Kidney glomerular epithelial cell (primary cell): ENCODE results near the gene ITGA11.

Experiments
- DNase-seq: peaks from one replicate; lab custom pipeline; 2025; lab: John Stamatoyannopoulos, UW

The ITGA11 gene

DNA sequence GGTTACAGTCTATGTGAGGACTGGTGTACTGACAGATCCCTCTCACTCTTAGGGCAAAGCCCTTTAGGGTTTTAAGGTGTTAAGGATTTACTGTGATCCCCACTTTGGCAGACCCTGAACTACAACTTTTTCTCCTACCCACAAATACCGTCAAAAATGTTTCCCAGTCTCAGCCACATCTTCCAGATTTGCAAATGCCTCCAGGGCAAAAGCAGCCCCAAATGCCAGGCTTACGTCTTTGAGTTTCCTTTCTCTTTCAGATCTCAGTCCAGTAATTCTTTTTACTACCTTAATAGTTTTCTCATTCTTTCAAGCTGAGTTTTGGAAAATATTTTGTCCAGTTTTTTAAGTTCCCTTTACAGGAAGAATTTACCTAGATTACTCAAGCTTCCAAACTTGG lies 13.4 kb upstream of the ITGA11 start:
- DNase-seq, result no peak

- no peak for DNase-seq
Observed at GRCh38 chr15:68444336-68444735, 12.4 kb upstream of the ITGA11 start.

DNA sequence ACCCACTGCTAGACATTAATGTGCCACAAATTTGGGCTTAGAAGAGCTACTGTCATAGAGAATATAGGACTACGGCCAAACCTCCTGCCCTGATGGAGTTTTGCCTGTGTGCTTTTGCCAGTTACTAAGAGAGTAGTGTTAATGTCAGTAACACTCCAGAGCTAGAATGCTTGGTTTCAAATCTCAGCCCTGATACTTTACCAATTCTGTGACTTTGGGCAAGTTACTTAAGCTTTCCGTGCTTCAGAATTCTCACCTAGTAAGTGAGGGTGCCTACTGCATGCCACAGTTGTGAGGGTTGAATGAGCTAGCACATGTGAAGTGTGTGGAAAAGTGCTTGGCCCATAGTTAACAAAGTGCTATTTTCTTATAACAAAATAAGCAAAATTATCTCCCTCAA lies 10.9 kb upstream of the ITGA11 start:
- DNase-seq, result no peak

GRCh38 chr15:68442041-68442440 lies 10.1 kb upstream of the ITGA11 start:
- DNase-seq, result no peak

GRCh38 chr15:68441045-68441743 lies 9.2 kb upstream of the ITGA11 start:
- no peak for DNase-seq

- DNase-seq, result no peak
Observed at GRCh38 chr15:68440136-68440535, 8.2 kb upstream of the ITGA11 start.

DNA sequence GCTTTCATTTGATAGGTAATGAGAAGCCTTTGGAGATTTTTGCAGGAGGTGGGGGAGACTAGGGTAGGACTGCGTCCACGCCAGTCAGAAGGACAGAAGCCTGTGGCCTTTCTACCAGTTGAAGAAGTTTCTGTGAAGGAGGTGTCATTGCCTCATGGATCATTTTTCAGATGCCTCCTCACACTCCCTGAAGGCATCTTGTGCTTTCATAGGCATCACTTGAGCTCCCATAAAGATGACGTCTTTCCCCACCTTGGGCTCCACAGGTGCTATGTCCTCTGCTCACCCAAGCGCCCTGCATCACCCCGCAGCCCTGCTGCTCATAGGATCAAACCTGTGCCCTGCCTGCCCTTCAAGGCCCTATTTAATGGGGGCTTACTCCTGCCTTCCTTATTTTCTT lies 7.5 kb upstream of the ITGA11 start:
- DNase-seq, result no peak

GRCh38 chr15:68436680-68437079 lies 4.7 kb upstream of the ITGA11 start:
- no peak for DNase-seq

GRCh38 chr15:68435966-68436365 lies 4.0 kb upstream of the ITGA11 start:
- DNase-seq, result no peak

GRCh38 chr15:68434021-68434420 lies 2.1 kb upstream of the ITGA11 start:
- no peak for DNase-seq

GRCh38 chr15:68433551-68433950 lies 1.6 kb upstream of the ITGA11 start:
- DNase-seq, result no peak

GRCh38 chr15:68432441-68433064 lies 590 bp upstream of the ITGA11 start:
- DNase-seq, result no peak

DNA sequence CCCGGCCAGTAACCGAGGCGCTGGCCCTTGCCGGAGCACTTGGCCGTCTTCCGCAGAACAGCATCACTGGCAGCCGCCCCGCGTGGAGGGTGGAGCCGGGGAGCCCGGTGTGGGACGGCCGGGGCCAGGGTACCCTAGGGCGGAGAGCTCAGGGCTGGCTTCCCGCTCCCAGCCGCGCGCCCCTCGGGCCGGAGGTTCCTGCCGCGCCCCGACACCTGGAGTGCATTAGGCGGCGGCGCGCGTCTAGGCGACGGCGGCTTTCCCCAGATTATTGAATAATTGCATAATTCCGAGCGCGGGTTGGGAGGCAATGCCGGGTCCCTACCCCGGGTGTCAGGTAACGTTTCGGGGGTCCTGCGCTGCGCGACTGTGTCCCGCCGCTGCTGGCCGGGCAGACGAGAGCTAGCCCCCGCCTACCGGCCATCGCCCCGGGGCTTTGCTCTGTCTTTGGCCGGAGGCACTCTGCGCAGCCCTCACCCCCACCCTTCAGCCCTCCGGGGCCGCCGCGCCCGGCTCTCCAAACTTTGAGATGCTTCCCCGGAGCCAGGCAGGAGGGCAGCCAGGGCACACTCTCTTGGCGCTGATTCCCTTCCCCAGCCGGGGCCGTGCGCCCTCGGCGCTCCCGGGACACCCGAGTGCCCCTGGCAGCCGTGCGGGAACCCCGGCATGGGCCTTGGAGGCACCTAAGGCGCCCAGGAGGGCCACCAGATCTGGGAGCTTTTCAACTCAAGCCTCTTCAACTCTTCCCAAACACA lies 749 bp downstream of the ITGA11 start:
- DNase-seq, result no peak

GRCh38 chr15:68430471-68431036 lies 1.4 kb downstream of the ITGA11 start:
- no peak for DNase-seq

GRCh38 chr15:68429691-68430470 lies 2.1 kb downstream of the ITGA11 start:
- no peak for DNase-seq

- no peak for DNase-seq
Observed at GRCh38 chr15:68428431-68428940, 3.5 kb downstream of the ITGA11 start.

DNA sequence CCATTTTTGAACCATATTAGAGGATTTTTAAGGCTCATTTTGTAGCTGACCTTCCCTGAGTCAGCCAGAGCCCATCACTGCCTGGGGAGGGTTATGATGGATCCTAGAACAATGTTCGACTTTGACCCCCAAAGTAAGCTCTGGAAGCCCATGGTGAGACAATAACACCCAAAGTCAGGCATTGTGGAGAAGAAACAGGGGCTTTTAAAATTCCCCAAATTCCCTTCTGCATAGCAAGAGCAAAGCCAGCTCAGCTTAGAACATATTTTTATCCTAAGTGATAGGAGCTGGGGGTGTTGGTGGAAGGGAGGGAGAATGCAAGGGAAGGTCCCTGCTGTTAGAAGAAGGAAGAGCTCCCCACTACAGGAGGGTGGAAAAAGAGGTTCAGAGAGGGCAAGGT lies 4.0 kb downstream of the ITGA11 start:
- no peak for DNase-seq

DNA sequence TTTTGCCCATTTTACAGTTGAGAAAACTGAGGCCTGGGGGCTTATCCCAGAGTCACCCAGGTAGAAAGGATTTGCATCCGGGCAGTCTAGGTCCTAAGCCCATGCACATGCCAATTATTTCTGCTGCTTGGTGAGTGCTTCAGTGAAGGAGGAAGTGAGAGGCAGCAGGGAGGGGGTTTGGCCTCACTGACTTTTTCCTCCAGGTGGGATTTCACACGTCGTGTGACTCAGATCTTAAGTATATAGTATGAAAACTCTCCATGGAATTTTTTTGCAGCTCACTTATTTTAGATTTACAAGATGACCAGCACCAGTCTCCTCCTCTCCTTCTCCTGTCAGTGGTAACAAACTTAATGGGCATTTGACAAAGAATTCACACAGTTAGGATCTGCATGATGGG lies 4.6 kb downstream of the ITGA11 start:
- DNase-seq, result peak; percentile 37

- DNase-seq, result no peak
Observed at GRCh38 chr15:68426116-68426515, 5.8 kb downstream of the ITGA11 start.

- DNase-seq, result no peak
Observed at GRCh38 chr15:68425428-68426060, 6.4 kb downstream of the ITGA11 start.

- DNase-seq, result no peak
Observed at GRCh38 chr15:68424754-68425390, 7.1 kb downstream of the ITGA11 start.
